DOHH2 (cell line): ENCODE data around the gene RASGEF1C.

ENCODE experiments used
- H3F3A ChIP-seq: fragments of 200-600 bp; sonication (generic), shearing (Covaris generic); 2 replicates; pipeline ENCODE4 v1.6.0; 2016; ENCODE audit warnings: antibody characterized with exemption, mild to moderate bottlenecking; ENCODE audit not compliant: control insufficient read depth, insufficient read depth
- H3K27ac ChIP-seq: fragments of 200-600 bp; sonication (generic); 2 replicates; pipeline ENCODE4 v1.5.1; 2014; ENCODE audit warnings: low read depth, mild to moderate bottlenecking, low read length, moderate library complexity
- H3K27me3 ChIP-seq: fragments of 200-600 bp; sonication (generic); 2 replicates; pipeline ENCODE4 v1.6.1; 2014; ENCODE audit warnings: mild to moderate bottlenecking, low read length, mixed read lengths; ENCODE audit not compliant: control insufficient read depth
- H3K36me3 ChIP-seq: fragments of 200-600 bp; sonication (generic); 2 replicates; pipeline ENCODE4 v1.6.1; 2014; ENCODE audit warnings: mild to moderate bottlenecking, low read length, moderate library complexity, mixed read lengths; ENCODE audit not compliant: control insufficient read depth
- H3K4me1 ChIP-seq: fragments of 200-600 bp; sonication (generic); 2 replicates; pipeline ENCODE4 v1.6.1; 2014; ENCODE audit warnings: mild to moderate bottlenecking, low read length, mixed read lengths; ENCODE audit not compliant: control insufficient read depth
- H3K4me2 ChIP-seq: fragments of 200-600 bp; sonication (generic); 2 replicates; pipeline ENCODE4 v1.6.0; 2014; ENCODE audit warnings: mild to moderate bottlenecking, low read length, moderate library complexity
- H3K4me3 ChIP-seq: fragments of 200-600 bp; sonication (generic); 2 replicates; pipeline ENCODE4 v1.5.1; 2014; ENCODE audit warnings: mild to moderate bottlenecking, low read length, mixed read lengths
- H3K79me2 ChIP-seq: fragments of 200-600 bp; sonication (generic); 2 replicates; pipeline ENCODE4 v1.6.1; 2014; ENCODE audit warnings: mild to moderate bottlenecking, low read length, mixed read lengths; ENCODE audit not compliant: control insufficient read depth
- H3K9me2 ChIP-seq: fragments of 200-600 bp; sonication (generic); replicated peaks from 2 replicates; pipeline ENCODE4 v1.6.1; 2014; ENCODE audit warnings: mild to moderate bottlenecking, low read length, mixed read lengths; ENCODE audit not compliant: control insufficient read depth
- H3K9me3 ChIP-seq: fragments of 200-600 bp; sonication (generic); 2 replicates; pipeline ENCODE4 v1.6.1; 2014; ENCODE audit warnings: antibody characterized with exemption, low read length, mixed read lengths; ENCODE audit not compliant: control insufficient read depth, insufficient read depth
- H4K20me1 ChIP-seq: fragments of 200-600 bp; sonication (generic); 2 replicates; pipeline ENCODE4 v1.6.0; 2014; ENCODE audit warnings: low read depth, mild to moderate bottlenecking, antibody characterized with exemption, low read length, moderate library complexity; ENCODE audit not compliant: control insufficient read depth, insufficient read depth
- CTCF ChIP-seq: fragments of 200-600 bp; sonication (generic); IDR thresholded peaks from one replicate; pipeline ENCODE4 v1.5.1; 2014; ENCODE audit warnings: antibody characterized with exemption, mild to moderate bottlenecking, low read depth, low read length; ENCODE audit not compliant: poor library complexity, severe bottlenecking
- EZH2phosphoT487 ChIP-seq: fragments of 200-600 bp; sonication (generic); IDR thresholded peaks from 2 replicates; pipeline ENCODE4 v1.6.1; 2017; ENCODE audit warnings: borderline replicate concordance, mild to moderate bottlenecking, antibody characterized with exemption, low read length, moderate library complexity, mixed read lengths

The RASGEF1C gene

GRCh38 chr5:180119903-180120236 lies 89.1 kb downstream of the RASGEF1C start:
- Histone ChIP-seq H3K9me3 (no peaks in the 10 kb centered on the region), H3F3A (no peaks in the 10 kb centered on the region), H3K27me3 (no peaks in the 10 kb centered on the region), H3K27ac (no peak overlapping the region), H3K4me3 (no peak overlapping the region), H3K36me3 (no peaks in the 10 kb centered on the region), H3K4me1 (no peaks in the 10 kb centered on the region), H4K20me1 (no peaks in the 10 kb centered on the region), H3K9me2 (no peaks in the 10 kb centered on the region), H3K79me2 (no peaks in the 10 kb centered on the region), H3K4me2 (no peak overlapping the region)
- TF ChIP-seq EZH2phosphoT487: no peak
- TF ChIP-seq CTCF: no peak

GRCh38 chr5:180119031-180119902 lies 89.7 kb downstream of the RASGEF1C start:
- Histone ChIP-seq H3K27ac (no peak overlapping the region), H3K4me1 (no peaks in the 10 kb centered on the region), H3K4me2 (no peak overlapping the region), H3K27me3 (no peaks in the 10 kb centered on the region), H3K9me3 (no peaks in the 10 kb centered on the region), H3K4me3 (no peak overlapping the region), H3F3A (no peaks in the 10 kb centered on the region), H3K9me2 (no peaks in the 10 kb centered on the region), H3K36me3 (no peaks in the 10 kb centered on the region), H3K79me2 (no peaks in the 10 kb centered on the region), H4K20me1 (no peaks in the 10 kb centered on the region)
- TF ChIP-seq EZH2phosphoT487: no peak
- TF ChIP-seq CTCF: no peak

- H3K4me3 ChIP-seq: no peak overlapping the region
- no peaks in the 10 kb centered on the region for H3K4me1 ChIP-seq
- H3K27me3 ChIP-seq: no peaks in the 10 kb centered on the region
- H3F3A ChIP-seq: no peaks in the 10 kb centered on the region
- H3K36me3 ChIP-seq: no peaks in the 10 kb centered on the region
- H3K4me2 ChIP-seq: no peak overlapping the region
- H3K79me2 ChIP-seq: no peaks in the 10 kb centered on the region
- H3K27ac ChIP-seq: no peak overlapping the region
- no peaks in the 10 kb centered on the region for H3K9me3 ChIP-seq
- TF ChIP-seq CTCF: no peak
- no peak for TF ChIP-seq EZH2phosphoT487
- H4K20me1 ChIP-seq: no peaks in the 10 kb centered on the region
- no peaks in the 10 kb centered on the region for H3K9me2 ChIP-seq
Measured at GRCh38 chr5:180118391-180118791, 90.6 kb downstream of the RASGEF1C start.
